Muscle of back (tissue), 11 donors: ENCODE measurements around the gene CFP. TPM values are rescaled to one million over a fixed set of nuclear protein-coding genes. Genes with fewer than 3 reads are reported as not detected.

Source experiments
- DNase-seq, 3 donors: peaks; one replicate each; pipeline versions ENCODE4 v3.0.0 to v3.0.0-alpha.2; 2013
- polyA plus RNA-seq, 10 donors: library from polyadenylated mRNA; unstranded; fragments of 120-200 nt; gene quantifications; one replicate each; pipeline ENCODE4 v1.2.1, GENCODE V29; 2013; ENCODE audit not compliant: insufficient read length in 10 of 10

The CFP gene
- polyA plus RNA-seq, 10 donors = 1.2 to 3.9 (median 2.6) TPM

DNA sequence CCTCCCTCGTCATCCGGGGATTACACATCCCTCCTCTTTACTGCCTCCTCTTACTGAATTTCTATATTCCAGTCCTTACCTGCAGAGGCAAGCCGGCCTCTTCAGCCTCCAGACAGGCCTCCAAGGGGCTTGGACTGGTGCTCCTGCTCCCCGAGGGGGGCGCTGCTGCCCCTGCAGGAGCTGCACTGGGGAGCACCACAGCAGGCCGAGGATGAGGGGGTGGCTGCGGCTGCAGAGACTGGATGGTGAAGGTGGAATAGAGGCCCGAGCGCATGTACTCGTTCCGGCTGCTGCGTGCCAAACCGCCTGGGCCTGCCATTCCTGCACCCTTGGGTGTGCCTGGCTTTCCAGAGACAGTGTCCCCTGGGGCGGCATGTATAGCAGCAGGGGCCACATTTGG, 9.1 kb upstream of the CFP start:
- DNase-seq = no peak

DNA sequence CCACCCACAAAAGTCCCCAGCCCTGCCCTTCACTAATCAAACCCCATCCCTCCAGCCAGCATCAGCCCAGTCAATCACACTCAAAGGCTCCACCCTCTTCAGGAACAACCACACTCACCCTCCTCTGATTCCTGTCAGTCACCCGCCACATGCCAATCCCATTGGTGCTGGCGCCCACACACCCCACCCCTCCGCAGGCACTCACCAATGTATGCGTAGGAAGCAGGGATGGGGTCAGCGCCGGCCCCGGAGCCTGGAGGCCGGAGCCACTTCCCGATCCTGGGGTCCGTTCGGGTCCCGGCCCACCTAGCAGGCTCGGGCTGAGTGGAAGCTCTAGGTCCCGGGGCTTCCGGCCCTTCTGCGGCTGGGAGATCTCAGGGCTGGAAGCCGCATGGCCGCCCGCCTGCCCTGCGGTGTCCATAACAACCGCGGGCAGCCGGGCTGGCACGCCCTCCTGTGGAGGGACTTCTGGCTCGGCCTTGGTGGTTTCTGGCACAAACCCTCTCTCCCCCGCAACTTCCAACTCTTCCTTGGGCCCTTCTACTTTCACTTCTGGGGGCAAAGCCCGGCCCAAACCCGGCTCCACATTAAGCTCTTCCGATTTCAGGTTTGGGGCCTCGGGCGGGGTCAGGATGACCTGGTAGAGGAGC, 7.9 kb upstream of the CFP start:
- DNase-seq = peak in 1 of 3 donors; percentile 41

DNA sequence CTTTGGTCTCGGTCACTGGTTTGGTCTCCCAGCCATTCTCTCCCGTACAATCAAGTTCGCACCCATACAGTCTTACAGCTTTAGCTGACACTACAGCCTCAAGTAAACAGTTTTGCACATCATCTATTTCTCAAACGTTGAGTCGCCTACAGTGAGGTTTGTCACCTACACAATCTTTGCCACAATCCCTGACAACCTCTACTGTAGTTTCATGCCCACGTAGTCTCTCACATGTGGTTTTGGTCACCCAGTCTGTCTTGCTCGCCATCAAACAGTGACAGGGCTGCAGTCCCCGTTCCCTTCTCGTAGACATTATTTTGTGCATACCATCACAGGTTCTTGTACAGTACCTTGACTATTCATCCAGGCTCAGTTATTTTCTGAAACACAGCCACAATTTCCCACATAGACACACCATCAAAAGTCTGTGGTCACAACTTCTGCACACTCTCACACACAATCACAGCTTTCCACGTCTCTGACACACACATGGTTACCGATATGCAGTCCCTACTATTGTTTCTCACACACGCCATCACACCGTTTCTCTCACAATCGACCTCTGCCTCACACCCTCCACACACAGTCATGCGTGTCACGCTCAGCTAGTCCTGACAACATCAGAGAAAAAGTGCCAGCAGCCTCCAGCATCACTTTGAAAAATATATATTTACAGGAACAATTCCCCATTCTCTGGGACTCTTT, 5.3 kb upstream of the CFP start:
- no peak for DNase-seq

DNA sequence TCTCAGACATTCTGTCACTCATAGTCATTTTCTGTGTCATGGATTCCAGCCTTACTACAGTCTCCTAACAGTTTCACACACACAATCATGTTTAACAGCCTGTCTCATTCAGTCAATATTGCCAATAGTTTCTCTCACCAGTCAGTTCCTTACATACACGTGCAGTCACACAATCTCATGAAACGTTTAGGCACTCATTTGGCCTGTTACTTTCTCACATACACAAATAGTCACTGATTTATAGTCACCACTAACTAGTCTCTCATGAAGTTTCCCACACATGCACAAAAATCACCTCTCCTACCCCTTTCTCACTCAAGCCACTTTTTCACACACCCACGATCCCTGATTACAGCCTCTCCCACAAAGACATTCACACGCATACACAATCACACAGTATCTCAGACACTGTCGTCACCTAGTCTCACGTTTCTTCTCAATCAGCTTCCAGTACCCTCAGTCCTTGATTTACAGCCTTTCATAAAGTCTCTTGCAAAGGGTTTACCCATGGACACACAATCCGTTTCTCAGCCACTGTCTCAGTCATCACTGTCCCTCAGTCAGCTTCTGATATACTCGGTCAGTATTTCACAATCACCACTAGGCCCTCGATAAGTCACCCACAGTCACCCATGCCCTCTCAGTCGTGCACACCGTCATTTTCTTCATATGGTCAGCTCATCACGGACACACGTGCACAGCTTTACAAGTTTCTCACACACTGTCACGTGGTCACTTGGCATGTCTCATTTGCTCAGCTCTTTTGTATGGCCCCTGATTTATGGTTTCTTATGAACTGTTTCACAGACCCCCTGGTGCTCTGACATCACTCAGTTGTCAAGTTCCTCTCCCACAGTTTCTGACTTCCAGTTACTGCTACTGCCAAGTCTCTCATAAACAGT, 4.2 kb upstream of the CFP start:
- DNase-seq = no peak

DNA sequence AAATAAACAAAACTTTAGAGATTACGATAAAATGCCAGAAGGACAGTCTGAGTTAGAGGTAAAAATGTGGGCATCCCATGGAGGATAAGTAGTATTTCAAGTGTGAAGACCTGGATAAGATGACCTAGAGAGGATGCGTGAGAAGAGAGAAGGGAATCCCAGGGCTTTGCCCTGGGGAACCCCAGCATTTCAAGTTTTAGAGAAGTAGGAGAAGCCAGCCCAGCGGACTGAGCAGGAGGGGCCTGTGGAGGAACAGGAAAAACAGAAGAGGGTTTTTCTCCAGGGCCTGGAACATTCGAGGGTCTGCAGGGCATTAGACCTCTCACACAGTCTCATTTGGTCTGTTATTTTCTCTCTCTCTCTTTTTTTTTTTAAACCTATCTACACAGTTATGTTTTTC, 2.9 kb upstream of the CFP start:
- no peak for DNase-seq

DNA sequence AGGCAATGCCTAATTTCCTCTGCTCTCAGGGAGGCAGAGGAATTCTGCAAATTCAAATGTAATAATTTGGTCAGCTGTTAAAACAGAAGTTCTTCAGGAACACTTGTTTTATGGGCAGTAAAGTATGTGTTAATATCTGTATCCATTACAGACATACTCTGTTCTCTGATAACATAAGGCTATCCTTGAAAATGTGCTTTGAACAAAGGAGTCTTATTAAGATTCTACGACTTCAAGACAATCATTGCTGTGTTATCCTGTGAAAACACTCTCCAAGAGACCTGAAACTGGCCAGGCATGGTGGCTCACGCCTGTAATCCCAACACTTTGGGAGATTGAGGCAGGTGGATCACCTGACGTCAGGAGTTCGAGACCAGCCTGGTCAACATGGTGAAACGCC, 1.9 kb upstream of the CFP start:
- DNase-seq = no peak

DNA sequence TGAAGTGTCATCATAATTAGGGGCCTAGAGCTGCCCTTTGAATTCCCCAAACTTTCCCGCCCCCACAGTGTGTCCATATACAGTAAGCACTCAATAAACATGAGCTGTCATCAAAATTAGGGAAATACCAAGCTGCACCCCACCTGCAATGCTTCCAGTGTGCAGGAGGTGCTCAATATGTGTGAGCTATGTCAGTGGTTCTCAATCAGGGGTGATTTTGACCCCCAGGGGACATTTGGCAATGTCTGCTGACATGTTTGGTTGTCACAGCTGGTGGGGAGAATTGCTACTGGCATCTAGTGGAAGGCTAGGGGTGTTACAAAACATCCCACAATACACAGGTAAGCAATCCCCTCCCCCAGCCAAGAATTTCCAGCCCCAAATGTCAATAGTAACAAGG, 748 bp downstream of the CFP start:
- no peak for DNase-seq

DNA sequence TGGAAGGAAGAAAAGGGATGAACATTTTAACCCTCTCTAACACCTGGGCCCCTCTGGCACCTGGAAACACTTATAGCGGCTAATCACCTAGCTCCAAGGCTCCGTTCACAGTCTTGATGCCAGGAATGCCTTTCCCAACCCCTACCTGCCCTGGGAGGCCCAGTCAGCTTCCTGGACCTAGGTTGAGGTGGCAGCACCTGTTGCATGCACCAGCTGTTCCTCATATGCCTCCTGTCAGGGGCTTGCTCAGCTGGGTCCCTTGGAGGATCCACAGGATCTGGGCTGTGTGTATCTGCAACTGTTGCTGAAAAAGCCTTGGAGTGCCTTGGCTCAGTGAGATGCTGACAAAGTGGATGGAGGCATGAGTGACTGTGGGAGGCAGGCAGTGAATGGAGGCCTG, 4.4 kb downstream of the CFP start:
- DNase-seq = no peak

DNA sequence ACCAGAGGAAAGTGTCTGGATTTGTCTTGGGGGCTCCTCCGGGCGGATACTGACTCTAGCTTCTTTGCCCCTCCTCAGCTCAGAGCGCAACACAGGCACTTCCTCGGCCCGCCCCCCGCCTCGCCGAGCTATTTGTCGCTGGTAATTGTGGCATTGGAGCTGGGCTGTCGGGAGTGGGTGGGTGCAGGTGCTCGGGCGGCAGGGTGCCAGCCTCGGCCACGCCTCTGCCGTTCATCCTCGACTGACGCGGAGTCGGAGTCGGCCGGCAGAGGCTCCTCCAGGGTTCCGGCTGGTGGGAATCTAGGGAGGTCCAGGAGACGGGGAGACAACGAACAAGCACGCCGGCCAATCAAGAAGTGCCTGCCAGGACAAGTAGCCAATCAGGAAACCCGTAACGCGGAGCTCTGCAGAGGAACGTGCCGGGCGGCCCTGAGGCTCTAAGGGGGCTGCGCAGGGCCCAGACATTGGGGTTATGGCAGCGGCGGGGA, 6.1 kb downstream of the CFP start:
- peak; percentile 41 to 80 (median 58) for DNase-seq

DNA sequence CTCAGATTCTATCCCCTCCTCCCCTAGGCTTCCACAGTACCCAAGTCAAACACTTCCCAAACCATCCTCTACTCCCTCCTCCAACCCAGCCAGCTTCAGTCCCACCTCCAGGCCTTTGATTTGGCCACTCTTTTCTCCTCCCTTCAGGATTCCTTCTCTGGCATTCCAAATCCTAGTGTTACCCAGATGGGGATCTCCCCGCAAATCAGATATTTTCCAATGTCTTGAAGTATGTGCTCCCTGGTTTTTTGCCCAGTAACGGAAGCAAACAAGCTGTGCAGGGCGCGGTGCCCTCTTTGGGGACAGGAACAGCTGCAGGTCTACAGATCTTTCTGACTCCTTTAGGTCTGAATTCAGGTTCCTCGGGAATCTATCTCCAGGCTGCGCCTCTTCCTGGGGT, 7.9 kb downstream of the CFP start:
- no peak for DNase-seq

DNA sequence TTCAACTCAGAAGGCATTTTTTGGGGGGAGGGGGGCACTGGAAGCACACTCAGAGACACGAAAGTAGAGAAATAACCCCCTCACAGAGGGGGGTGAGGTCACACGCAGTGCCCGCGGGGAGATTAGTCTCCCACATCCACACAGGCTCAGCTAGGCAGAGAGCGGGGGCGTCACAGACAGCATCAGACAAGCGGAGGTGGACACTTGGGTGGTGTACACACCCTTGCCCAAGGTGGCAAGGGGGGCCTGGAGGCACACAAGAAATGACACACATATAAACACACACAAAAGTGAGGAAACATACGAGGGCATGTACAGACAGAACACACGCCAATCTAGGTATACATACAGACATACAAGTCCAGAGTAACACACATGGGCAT, 9.4 kb downstream of the CFP start:
- DNase-seq = no peak

DNA sequence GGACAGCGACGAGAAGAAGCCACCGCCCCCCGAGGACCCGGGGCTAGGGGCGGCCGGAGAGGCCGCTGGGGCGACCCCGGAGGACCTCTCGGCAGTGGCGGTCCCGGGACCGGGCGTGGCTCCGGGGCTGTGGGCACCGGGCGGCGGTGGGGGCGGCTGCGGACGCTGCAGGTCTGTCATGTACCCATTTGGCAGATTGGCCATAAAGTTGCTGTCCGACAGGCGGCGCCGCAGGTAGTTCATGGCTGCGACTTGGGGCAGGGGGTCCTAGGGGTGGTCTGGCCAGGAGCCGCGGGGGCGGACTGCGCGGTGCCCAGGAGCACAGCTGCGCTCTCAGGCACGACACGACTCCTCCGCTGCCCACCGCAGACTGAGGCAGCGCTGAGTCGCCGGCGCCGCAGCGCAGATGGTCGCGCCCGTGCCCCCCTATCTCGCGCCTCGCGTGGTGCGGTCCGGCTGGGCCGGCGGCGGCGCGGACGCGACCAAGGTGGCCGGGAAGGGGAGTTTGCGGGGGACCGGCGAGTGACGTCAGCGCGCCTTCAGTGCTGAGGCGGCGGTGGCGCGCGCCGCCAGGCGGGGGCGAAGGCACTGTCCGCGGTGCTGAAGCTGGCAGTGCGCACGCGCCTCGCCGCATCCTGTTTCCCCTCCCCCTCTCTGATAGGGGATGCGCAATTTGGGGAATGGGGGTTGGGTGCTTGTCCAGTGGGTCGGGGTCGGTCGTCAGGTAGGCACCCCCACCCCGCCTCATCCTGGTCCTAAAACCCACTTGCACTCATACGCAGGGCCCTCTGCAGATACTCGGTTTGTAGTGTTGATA, 10.0 kb downstream of the CFP start, which contains the start of gene SYN1:
TSS of gene SYN1 (minus strand) at position 372 of the 817 bp plus-strand sequence. CDS start at position 243, 129 bp downstream.
- DNase-seq = peak; percentile 64 to 89 (median 85)

DNA sequence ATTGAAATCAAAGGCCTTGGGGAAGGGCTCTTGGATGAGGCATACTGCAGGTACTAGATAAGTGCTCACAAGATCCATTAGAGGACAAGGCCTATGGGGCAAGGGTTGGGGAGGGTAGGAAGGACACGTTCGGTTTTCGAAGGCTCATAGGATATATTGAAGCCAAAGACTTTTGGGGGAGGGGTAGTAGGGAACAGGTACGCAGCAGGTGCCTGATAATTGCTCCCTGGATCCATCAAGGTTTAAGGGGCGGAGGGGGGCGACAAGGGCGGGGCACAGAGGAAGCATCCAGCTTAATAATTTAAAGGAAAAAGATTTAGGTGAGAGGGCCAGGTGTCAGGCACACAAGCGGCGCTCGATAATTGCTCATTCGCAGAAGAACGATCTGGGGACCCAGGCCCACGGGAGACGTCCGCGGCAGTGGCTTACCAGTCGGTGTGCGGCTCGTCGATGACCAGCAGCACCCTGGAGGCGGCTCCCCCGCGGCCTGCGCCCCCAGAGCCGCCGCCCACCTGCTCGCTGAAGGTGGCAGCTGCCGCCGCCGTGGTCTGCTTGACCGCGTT, 10.7 kb downstream of the CFP start:
- no peak for DNase-seq

DNA sequence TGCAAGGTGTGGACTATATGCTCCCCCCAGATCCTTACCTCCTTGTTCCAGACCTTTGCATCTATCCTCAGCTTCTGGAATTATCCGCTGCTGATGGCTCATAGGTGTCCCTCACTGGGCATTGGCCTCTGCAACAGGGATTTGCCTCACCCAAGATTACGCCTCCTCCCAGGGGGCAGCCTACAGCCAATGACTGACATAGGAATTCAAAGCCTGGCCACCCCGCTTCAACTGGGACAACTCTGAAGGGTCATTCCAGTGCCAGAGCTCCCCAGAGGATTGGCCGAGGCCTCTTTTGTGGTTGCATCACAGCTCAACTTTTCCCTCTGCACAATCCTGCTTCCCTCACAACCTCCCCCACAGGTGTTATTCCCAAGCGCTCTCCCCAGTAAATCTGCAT, 15.1 kb downstream of the CFP start:
- DNase-seq = no peak

DNA sequence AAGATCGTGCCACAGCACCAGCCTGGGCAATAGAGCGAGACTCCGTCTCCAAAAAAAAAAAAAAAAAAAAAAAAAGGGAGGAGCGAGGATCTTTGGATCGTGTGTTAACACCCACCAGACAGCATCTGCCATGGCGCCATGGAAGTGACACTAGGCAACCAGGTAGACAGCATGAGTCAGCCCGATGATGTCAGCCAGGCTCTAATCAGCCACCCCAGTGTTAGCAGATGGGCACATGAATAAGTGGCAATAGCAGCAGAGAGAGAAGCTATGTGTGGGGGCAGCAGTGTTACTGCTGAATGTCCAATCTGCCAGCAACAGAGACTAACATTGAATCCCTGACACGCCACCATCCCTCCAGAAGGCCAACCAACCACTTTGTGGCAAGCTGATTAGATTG, 16.6 kb downstream of the CFP start:
- DNase-seq = no peak

DNA sequence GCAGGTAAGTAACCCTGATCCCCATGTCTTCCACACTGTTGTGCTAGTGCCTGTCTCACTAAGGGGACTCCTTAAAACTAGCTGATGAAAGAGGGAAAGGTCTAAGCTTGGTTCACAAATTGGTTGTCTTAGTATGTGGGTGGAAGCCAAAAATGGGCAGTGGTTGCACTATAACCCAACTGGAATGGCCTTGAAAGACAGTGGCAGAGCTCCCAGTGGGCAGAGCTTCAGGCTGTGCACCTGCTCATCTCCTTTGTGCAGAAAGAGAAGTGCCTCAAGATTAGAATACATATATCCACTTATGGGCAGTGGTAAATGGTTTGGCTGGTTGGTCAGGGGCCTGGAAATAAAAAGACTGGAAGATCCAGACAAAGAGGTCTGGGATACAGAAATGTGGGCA, 17.3 kb downstream of the CFP start:
- no peak for DNase-seq

DNA sequence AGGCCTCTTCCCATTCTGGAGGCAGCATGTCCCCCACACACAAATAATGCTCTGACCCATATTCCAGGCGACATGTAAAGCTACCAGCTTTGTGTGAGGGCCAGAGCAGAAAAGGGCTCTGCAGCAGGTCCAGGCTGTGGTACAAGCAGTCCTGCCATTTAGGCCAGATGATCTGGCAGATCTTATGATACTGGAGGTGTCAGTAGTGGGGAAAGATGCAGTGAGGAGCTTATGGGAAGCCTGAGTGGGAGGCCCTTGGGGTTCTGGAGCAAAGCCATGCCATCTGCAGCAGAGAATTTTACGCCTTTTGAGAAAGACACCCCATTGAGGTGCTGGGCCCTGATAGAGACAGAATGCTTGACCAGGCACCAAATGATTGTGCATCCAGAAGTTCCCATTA, 17.8 kb downstream of the CFP start:
- no peak for DNase-seq

DNA sequence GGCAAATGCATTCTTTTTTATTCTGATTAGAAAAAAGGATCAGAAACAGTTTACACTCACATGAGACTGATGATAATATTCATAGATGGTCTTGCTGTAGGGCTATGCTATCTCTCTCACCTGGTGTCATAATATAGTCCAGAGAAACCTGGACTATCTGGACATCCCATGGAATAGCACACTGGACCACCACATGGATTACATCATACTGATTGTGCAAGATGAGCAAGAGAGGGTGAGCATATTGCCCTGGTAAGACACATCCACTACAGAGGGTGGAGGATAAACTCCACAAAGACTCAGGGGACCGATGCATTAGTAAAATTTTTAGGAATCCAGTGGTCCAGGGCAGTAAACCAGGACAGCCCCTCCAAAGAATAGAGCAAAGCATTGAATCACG, 18.2 kb downstream of the CFP start:
- no peak for DNase-seq

DNA sequence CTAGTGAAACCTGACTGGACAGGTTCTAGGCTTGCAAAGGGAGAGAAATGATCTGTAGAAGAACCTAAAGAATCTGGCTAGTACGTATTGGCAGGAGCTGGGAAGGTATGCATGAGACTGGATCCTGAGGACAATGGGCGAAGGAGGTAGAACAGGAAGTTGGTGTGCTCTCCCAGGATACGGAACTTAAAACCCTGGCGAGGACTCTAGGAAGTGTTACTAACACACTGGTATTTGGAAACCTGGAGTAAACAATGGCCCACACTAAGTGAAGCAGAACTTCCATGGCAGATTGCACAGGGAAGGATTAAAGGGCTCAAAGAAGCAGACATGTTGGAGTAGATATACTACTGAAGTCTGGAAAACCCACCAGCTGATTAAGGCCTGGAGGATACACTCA, 19.2 kb downstream of the CFP start:
- DNase-seq = no peak

DNA sequence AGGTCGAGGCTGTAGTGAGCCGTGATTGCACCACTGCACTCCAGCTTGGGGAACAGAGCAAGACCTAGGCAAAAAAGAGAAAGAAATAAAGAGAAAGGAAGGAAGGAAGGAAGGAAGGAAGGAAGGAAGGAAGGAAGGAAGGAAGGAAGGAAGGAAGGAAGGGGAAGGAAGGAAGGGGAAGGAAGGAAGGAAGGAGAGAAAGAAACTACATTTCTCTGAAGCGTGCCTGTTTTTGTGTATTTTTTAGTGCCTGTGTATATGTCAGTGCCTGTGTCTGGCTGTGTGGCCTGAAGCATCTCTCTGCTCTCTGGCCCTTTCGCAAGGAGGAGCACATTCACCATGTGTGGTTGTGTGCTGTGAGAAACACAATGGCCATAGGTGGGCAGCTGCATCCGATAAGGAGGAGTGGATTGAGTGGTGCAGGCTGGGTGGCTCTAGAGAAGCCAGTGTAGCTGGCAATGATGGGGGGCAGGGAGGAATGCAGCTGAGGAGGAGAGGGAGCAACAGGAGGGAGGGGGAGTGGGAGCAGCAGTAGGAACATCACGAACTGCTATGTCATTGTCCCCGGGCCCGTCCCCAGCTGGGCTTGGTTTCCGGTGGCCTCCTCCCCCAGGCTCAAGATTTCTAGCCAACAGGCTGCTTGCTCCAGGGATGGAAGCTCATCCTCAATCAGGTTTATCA, 21.5 kb downstream of the CFP start:
- no peak for DNase-seq

DNA sequence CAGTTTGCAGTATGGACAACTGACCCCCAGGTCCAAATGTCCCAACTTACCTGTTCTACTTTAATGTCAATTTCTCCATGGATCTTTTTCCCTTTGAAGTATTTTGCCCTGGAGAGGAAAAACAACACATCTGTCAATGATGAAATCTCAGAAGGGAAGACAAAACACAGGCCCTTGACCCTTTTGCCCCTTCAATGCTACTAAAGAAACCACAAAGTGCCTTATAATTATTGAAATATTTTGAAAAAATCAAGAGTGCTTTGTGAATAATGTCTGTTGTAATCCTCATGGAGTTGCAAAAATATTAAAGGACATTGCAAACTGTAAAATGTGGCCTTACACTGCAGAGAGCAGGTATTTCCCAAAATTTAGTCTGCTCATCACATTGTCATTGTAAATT, 22.6 kb downstream of the CFP start:
- no peak for DNase-seq
